NT2/D1 (cell line): Measurements from ENCODE around the gene NRG2.

ENCODE experiments used
- DNase-seq: peaks from one replicate; pipeline ENCODE4 v3.0.0-alpha.2; 2011; ENCODE audit warnings: low read depth, low spot score
- H3K27me3 ChIP-seq: 2 replicates; pipeline ENCODE4 v1.6.0; 2011; ENCODE audit warnings: mild to moderate bottlenecking; ENCODE audit not compliant: insufficient read length, insufficient read depth
- H3K36me3 ChIP-seq: 2 replicates; pipeline ENCODE4 v1.6.1; 2011; ENCODE audit warnings: mild to moderate bottlenecking, low read length, mixed read lengths; ENCODE audit not compliant: insufficient read depth, insufficient read length
- H3K4me1 ChIP-seq: 2 replicates; pipeline ENCODE4 v1.5.1; 2011; ENCODE audit not compliant: insufficient read depth, insufficient read length
- H3K4me3 ChIP-seq: 2 replicates; pipeline ENCODE4 v1.5.1; 2011; ENCODE audit warnings: low read depth; ENCODE audit not compliant: insufficient read length
- H3K9ac ChIP-seq: 2 replicates; pipeline ENCODE4 v1.6.0; 2011; ENCODE audit warnings: low read depth; ENCODE audit not compliant: insufficient read length
- H3K9me3 ChIP-seq: 2 replicates; pipeline ENCODE4 v1.5.1; 2011; ENCODE audit warnings: mild to moderate bottlenecking, low read length; ENCODE audit not compliant: insufficient read depth
- SUZ12 ChIP-seq: IDR thresholded peaks from 2 replicates; pipeline ENCODE4 v1.6.1; 2011; ENCODE audit not compliant: insufficient read length, insufficient read depth; ENCODE audit errors: extremely low read depth
- YY1 ChIP-seq: IDR thresholded peaks from 2 replicates; pipeline ENCODE4 v1.6.1; 2011; ENCODE audit not compliant: insufficient read length, insufficient read depth
- ZNF274 ChIP-seq: IDR thresholded peaks from 2 replicates; pipeline ENCODE4 v1.6.1; 2011; ENCODE audit warnings: mild to moderate bottlenecking, low read depth, low read length

Gene NRG2

DNA sequence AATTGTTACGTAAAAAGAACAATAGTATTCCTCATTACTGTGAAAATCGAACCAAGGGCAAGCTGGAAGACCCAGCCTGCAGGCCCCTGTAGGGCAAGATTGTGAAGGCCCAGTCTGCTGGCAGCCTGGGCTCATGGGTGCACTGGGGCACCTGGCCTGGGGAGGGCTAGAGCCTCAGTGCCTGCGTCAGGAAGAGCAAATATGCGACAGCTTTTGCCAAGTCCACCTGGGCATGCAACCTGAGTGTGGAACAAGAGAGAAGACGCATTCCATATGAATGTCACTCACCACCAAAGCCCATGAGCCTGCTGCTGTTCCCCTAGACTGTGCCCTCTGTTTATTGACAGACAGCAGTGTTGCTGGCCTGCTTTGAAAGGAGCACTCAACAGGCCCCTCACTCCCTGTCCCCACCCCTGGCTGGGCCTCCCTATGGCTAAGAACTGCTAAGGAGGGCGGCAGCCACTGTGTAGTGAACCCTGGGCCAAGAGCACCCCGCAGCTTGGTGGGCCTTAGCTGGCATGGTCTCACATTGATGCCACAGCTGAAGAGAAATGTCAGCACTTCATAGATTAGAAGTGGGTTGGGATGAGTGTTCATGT is 219.2 kb downstream of the NRG2 start:
- Histone ChIP-seq H3K9me3 (no peaks in the 10 kb centered on the region), H3K9ac (no peak overlapping the region), H3K27me3 (peaks cover 3% of the 10 kb centered on the region), H3K4me3 (no peak overlapping the region), H3K36me3 (no peaks in the 10 kb centered on the region), H3K4me1 (no peaks in the 10 kb centered on the region)
- no peak for TF ChIP-seq ZNF274
- no peak for DNase-seq

DNA sequence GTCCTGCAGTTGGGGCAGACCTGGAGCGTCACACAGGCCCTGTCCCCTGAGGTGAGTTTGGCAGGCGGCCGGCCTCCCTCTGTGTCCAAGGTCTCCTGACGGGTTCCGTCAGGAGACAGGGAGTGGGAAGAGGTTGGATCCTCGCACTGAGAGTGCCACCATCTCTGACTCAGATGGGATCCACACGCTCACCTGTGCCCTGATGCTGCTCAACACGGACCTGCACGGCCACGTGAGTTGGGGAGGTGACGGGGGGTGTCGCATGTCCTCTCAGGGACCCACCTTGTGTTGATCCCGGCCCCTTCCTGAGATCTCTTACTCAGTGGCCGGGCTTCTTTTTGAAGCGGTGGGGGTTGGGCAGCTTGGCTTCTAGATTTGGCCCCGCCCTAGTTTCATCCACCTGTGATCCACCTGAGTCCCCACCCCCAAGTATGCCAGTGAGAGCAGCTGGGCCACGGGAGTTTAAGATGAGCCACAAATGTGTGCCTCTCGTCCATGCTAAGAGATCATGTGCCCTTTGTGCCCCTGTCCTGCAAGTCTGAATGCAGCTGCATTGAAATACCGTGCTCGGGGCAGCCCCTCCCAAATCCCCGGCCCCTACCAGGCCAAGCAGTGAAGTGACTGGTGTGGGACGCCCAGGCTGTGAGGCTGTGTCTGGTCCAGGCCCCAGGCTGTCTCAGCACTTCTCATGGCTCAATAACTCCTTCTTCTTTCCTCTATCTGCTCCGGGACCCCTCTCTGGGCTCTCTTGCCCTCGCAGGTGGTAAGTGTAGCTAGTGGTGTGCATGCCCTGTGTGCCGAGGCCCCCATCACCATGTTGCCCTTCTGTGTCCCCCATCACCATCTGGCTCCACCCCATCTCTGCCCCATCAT is 220.3 kb downstream of the NRG2 start:
- no peak for TF ChIP-seq YY1
- H3K36me3 ChIP-seq: no peaks in the 10 kb centered on the region
- no peak overlapping the region for H3K4me3 ChIP-seq
- no peak for DNase-seq
- H3K9ac ChIP-seq: no peak overlapping the region
- no peaks in the 10 kb centered on the region for H3K4me1 ChIP-seq
- no peaks in the 10 kb centered on the region for H3K9me3 ChIP-seq
- peaks cover 3% of the 10 kb centered on the region for H3K27me3 ChIP-seq

DNA sequence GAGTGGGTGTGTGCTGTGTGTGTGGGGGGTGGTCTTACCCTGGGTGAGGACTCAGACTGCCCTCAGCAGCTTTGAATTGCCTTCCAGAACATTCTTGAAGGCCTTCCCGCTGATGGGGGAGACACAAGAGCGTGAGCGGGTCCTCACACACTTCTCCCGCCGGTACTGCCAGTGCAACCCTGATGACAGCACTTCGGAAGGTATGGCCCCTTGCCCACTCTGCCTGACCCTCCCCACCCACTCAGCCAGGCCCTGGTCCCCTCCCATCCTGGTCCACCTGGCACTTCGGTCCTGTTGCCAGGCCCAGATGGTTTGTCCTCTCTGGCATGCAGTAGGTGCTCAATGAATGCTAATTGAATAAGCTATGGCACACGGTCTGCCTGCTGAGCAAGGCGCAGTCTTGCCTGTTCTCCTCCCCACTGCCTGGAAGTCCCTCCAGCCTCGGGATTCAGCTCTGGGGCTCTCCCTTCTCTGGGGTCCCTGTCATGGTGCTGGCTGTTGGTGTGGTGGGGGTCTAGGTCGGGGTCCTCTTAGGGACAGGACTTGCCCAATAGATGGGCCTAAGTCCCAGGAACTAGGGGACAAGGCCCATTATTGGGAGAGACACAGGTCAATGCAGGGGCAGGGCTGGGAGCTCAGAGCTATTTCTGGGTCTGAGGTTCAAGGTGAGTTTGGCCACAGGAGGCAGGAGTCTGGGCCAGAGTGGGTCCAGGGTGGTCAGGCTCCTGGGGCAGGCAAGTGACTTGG is 221.1 kb downstream of the NRG2 start:
- no peaks in the 10 kb centered on the region for H3K9me3 ChIP-seq
- no peaks in the 10 kb centered on the region for H3K36me3 ChIP-seq
- H3K4me3 ChIP-seq: no peak overlapping the region
- H3K27me3 ChIP-seq: peaks cover 3% of the 10 kb centered on the region
- no peak overlapping the region for H3K9ac ChIP-seq
- no peak for DNase-seq
- TF ChIP-seq SUZ12 (no peak), YY1 (no peak), ZNF274 (no peak)
- H3K4me1 ChIP-seq: no peaks in the 10 kb centered on the region

DNA sequence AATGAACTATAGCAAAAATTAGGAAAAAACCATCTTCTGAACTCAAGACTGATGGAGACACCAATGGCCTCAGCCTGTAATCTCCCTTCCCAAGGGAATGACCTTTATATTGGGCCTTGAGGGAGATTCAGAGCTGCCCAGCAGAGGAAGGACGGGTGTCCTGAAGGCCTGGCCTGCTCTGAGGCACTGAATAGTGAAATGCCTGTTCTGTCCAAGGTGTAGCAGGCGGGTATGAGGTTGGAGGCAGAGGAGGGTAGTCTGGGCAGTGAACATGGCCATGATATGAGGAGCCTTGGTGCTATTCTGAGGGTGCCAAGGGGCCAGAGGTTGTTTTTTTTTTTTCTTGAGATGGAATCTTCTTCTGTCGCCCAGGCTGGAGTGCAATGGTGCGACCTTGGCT is 222.5 kb downstream of the NRG2 start:
- H3K9ac ChIP-seq: no peak overlapping the region
- no peak overlapping the region for H3K4me3 ChIP-seq
- no peaks in the 10 kb centered on the region for H3K9me3 ChIP-seq
- TF ChIP-seq ZNF274 (no peak), YY1 (no peak), SUZ12 (no peak)
- DNase-seq: no peak
- H3K4me1 ChIP-seq: no peaks in the 10 kb centered on the region
- no peaks in the 10 kb centered on the region for H3K36me3 ChIP-seq
- peaks cover 3% of the 10 kb centered on the region for H3K27me3 ChIP-seq

DNA sequence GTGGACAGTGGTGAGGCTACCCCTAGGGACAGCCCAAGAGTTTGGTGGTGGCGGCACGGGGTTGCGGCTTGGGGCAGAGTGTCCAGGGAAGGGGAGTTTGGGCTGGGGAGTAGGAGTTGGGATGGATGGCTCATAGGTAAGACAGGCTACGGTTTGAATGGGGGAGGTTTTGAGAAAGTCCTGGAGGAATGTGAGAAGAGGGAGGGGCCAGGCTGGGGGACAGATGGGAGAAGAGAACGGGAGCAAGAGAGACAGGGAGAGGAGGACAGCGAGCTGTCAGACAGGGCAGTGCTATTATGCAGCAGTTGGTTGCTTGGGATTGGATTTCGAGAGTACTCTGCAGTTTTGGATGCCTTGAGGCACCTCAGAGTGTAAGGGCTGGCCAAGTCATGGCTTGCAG is 223.0 kb downstream of the NRG2 start:
- Histone ChIP-seq H3K9me3 (no peaks in the 10 kb centered on the region), H3K4me1 (no peaks in the 10 kb centered on the region), H3K27me3 (peaks cover 3% of the 10 kb centered on the region), H3K4me3 (no peak overlapping the region), H3K9ac (no peak overlapping the region), H3K36me3 (no peaks in the 10 kb centered on the region)
- TF ChIP-seq YY1 (no peak), SUZ12 (no peak), ZNF274 (no peak)
- no peak for DNase-seq

DNA sequence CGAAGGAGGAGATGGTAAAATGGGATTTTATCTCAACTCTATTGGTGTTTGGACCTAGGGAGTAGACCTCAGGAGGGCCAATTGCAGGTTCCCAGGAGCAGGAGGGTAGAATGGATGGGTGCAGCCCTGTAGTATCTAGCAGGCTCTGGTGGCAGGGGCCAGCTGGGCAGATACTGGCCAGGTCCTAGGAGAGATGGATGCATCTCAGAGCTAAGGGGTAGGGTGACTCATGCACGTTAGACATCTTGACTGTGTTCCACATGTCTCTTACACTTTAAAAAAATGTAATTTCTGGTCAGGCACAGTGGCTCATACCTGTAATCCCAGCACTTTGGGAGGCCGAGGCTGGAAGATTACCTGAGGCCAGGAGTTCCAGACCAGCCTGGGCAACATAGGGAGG is 225.1 kb downstream of the NRG2 start:
- DNase-seq: no peak
- Histone ChIP-seq H3K9ac (no peak overlapping the region), H3K4me3 (no peak overlapping the region), H3K27me3 (peaks cover 3% of the 10 kb centered on the region), H3K36me3 (no peaks in the 10 kb centered on the region), H3K9me3 (no peaks in the 10 kb centered on the region), H3K4me1 (peaks cover 3% of the 10 kb centered on the region)
- no peak for TF ChIP-seq YY1

DNA sequence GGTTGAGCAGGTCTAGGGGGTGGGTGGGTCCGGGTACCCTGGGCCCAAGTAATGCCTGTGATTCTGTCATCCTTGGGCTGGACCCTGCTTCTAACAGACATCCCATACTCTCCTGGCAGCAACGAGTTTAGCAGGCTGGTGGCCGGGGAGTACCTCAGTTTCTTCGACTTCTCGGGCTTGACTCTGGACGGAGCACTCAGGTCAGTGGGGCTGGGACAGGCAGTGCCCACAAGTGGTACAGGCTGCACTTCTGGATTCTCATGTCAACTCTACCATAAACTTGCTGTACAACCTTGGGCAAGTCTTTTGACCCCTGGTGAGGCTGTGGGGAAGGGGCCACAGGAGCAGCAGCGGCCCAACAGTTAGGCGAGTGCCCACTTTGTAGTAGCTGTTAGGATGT is 225.7 kb downstream of the NRG2 start:
- TF ChIP-seq ZNF274: no peak
- no peak overlapping the region for H3K4me3 ChIP-seq
- H3K36me3 ChIP-seq: no peaks in the 10 kb centered on the region
- no peak for DNase-seq
- H3K9me3 ChIP-seq: no peaks in the 10 kb centered on the region
- H3K27me3 ChIP-seq: peaks cover 3% of the 10 kb centered on the region
- peaks cover 3% of the 10 kb centered on the region for H3K4me1 ChIP-seq
- no peak overlapping the region for H3K9ac ChIP-seq

DNA sequence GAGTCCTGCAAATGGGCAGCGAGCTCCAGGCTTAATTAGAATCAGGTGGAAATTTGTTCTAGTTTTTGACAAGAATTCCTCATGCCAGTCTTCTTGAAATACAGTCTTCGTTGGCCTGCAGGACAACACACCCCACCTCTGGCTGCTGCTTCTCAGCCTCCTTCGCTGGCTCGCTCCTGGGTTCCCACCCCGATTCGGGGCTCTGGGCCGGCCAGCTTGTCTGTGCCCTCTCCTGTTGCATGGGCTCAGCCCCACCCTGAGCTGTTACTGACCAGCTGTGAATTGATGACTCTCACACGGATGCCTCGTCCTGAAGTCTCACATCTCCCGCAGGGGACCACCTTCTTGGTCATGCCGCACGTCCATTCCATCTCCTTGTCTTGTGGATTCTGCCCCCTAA is 226.5 kb downstream of the NRG2 start:
- TF ChIP-seq YY1 (no peak), SUZ12 (no peak), ZNF274 (no peak)
- Histone ChIP-seq H3K36me3 (no peaks in the 10 kb centered on the region), H3K4me3 (no peak overlapping the region), H3K9ac (no peak overlapping the region), H3K27me3 (peaks cover 3% of the 10 kb centered on the region), H3K4me1 (peaks cover 3% of the 10 kb centered on the region), H3K9me3 (no peaks in the 10 kb centered on the region)
- no peak for DNase-seq
